Mammary epithelial cell (primary cell): Measurements from ENCODE around the gene ZNF236.

Experiments used
- CTCF ChIP-seq, 2 donors: IDR thresholded peaks in 1 of 2; conservative IDR thresholded peaks in 1 of 2; 2 replicates each; pipeline ENCODE4 v1.5.1; 2011 to 2012; ENCODE audit warnings: inconsistent platforms in 2 of 2, low read length in 2 of 2, mild to moderate bottlenecking in 2 of 2, control low read depth in 1 of 2, low read depth in 1 of 2; ENCODE audit not compliant: insufficient read depth in 1 of 2; ENCODE audit errors: extremely low read depth in 1 of 2
- EZH2 ChIP-seq: IDR thresholded peaks from 2 replicates; pipeline ENCODE4 v1.6.1; 2012; ENCODE audit warnings: low read length, inconsistent platforms, borderline replicate concordance

- TF ChIP-seq CTCF (conservative IDR thresholded peaks at IDR 0.05 in 1 of 2, IDR thresholded peaks at IDR 0.05 in 1 of 2; ENCODE audit: extremely low read depth in 1 of 2, insufficient read depth in 1 of 2, low read depth in 1 of 2, low read length in 2 of 2) (no peak), EZH2 (no peak)
These were observed 137.2 kb downstream of the ZNF236 start for GRCh38 chr18:76959605-76960004.
